IPS DF 4.7 (cell line): ENCODE results near the gene PCDHGC3.
"Not testable (repeated sequence)": the region's sequence is repeated elsewhere in the genome, so short reads cannot be mapped to it uniquely, and the experiment has no call there.

Experiments used
- DNase-seq: peaks from one replicate; pipeline ENCODE4 v3.0.0-alpha.2; 2013; ENCODE audit warnings: low spot score; ENCODE audit errors: extremely low read depth

PCDHGC3 gene

GRCh38 chr5:141475625-141476131 is at the start of gene PCDHGC3:
Gene PCDHGC3, plus strand, starts transcription at chr5:141475966. Its CDS starts 151 bp downstream, at chr5:141476117.
- no peak for DNase-seq

- DNase-seq, result no peak
Measured at GRCh38 chr5:141427783-141428426, 47.9 kb upstream of the PCDHGC3 start.

- DNase-seq, result no peak
Measured at GRCh38 chr5:141430332-141431113, 45.2 kb upstream of the PCDHGC3 start, which contains the start of gene PCDHGA12. Gene PCDHGA12, plus strand, starts transcription at chr5:141430507. Its CDS starts 253 bp downstream, at chr5:141430760.

- DNase-seq, result no peak
Measured at GRCh38 chr5:141431286-141431685, 44.5 kb upstream of the PCDHGC3 start.

GRCh38 chr5:141432308-141432707 is 43.5 kb upstream of the PCDHGC3 start:
- DNase-seq, result not testable (repeated sequence)

GRCh38 chr5:141432726-141433125 is 43.0 kb upstream of the PCDHGC3 start:
- DNase-seq, result not testable (repeated sequence)

GRCh38 chr5:141434006-141434405 is 41.8 kb upstream of the PCDHGC3 start:
- DNase-seq, result no peak

GRCh38 chr5:141437221-141437620 is 38.5 kb upstream of the PCDHGC3 start:
- no peak for DNase-seq

- DNase-seq, result no peak
Measured at GRCh38 chr5:141439411-141440141, 36.2 kb upstream of the PCDHGC3 start.

GRCh38 chr5:141440341-141440740 is 35.4 kb upstream of the PCDHGC3 start:
- no peak for DNase-seq

GRCh38 chr5:141441571-141442170 is 34.1 kb upstream of the PCDHGC3 start:
- DNase-seq, result no peak

- DNase-seq, result no peak
Measured at GRCh38 chr5:141465351-141465750, 10.4 kb upstream of the PCDHGC3 start.

- no peak for DNase-seq
Measured at GRCh38 chr5:141476132-141476911, 556 bp downstream of the PCDHGC3 start.

GRCh38 chr5:141477044-141477575 is 1.3 kb downstream of the PCDHGC3 start:
- DNase-seq, result no peak

- no peak for DNase-seq
Measured at GRCh38 chr5:141477815-141478214, 2.0 kb downstream of the PCDHGC3 start.

GRCh38 chr5:141478321-141478945 is 2.7 kb downstream of the PCDHGC3 start:
- no peak for DNase-seq

- DNase-seq, result no peak
Measured at GRCh38 chr5:141479776-141480175, 4.0 kb downstream of the PCDHGC3 start.

GRCh38 chr5:141483902-141484301 is 8.1 kb downstream of the PCDHGC3 start:
- no peak for DNase-seq

- no peak for DNase-seq
Measured at GRCh38 chr5:141484310-141484640, 8.5 kb downstream of the PCDHGC3 start.
